H1 (cell line): ENCODE results near the gene FOXD2. TPM values are rescaled to one million over a fixed set of nuclear protein-coding genes. Genes with fewer than 3 reads are reported as not detected.
"Not testable (repeated sequence)": the region's sequence is repeated elsewhere in the genome, so short reads cannot be mapped to it uniquely, and the experiment has no call there.

Source experiments
- CTCF ChIA-PET: fragments of 300-600 bp; sonication (Branson Sonifier 250); formaldehyde crosslinking; loops from one replicate; lab custom pipeline; 2021; ENCODE audit not compliant: partially characterized antibody; lab: Charles Lee
- POLR2A ChIA-PET: fragments of 300-600 bp; sonication (Branson Sonifier 250); formaldehyde crosslinking; loops from one replicate; lab custom pipeline; 2021; ENCODE audit warnings: inconsistent platforms; ENCODE audit not compliant: partially characterized antibody; lab: Charles Lee
- DNase-seq, 2 experiments: peaks; one replicate each; pipeline versions ENCODE4 v3.0.0 to v3.0.0-alpha.2; 2010 to 2022; ENCODE audit warnings: low spot score in 2 of 2, low read depth in 1 of 2, mixed read lengths in 1 of 2
- FAIRE-seq: peaks from 2 replicates; lab custom pipeline; 2011; peaks lifted over from hg19 to GRCh38; lab: Jason Lieb, UNC
- H2AFZ ChIP-seq: 2 replicates; pipeline ENCODE4 v1.8.1; 2012; ENCODE audit warnings: low read length, inconsistent platforms
- H2AK5ac ChIP-seq: 2 replicates; pipeline ENCODE4 v1.6.1; 2013; ENCODE audit warnings: low read depth, low read length
- H2BK120ac ChIP-seq: replicated peaks from 2 replicates; pipeline ENCODE3; 2013; ENCODE audit warnings: low read depth, low read length, inconsistent platforms
- H2BK12ac ChIP-seq: 2 replicates; pipeline ENCODE4 v1.6.1; 2013; ENCODE audit warnings: low read depth, low read length
- H2BK15ac ChIP-seq: 2 replicates; pipeline ENCODE4 v1.6.1; 2013; ENCODE audit warnings: low read length
- H2BK20ac ChIP-seq: 2 replicates; pipeline ENCODE4 v1.6.1; 2013; ENCODE audit warnings: low read length
- H2BK5ac ChIP-seq: 2 replicates; pipeline ENCODE4 v1.6.1; 2013; ENCODE audit warnings: low read depth, low read length
- H3K14ac ChIP-seq: 2 replicates; pipeline ENCODE4 v1.6.1; 2013; ENCODE audit warnings: inconsistent platforms; ENCODE audit not compliant: insufficient read length
- H3K18ac ChIP-seq: 2 replicates; pipeline ENCODE4 v1.6.1; 2013; ENCODE audit warnings: low read length; ENCODE audit errors: extremely low read depth
- H3K23ac ChIP-seq: 2 replicates; pipeline ENCODE4 v1.6.1; 2013; ENCODE audit warnings: inconsistent platforms; ENCODE audit not compliant: insufficient read length
- H3K23me2 ChIP-seq: 2 replicates; pipeline ENCODE4 v1.6.1; 2013; ENCODE audit warnings: low read depth, low read length
- H3K27ac ChIP-seq: 2 replicates; pipeline ENCODE4 v1.6.1; 2011; ENCODE audit warnings: low read depth, low read length, inconsistent platforms
- H3K27me3 ChIP-seq, 4 experiments: replicated peaks in 1 of 4; 1 replicate in 1 of 4; 2 replicates in 3 of 4; pipeline versions ENCODE4 v1.6.1 to v1.8.1; 2011 to 2013; ENCODE audit warnings: low read length in 3 of 4, mild to moderate bottlenecking in 3 of 4, inconsistent platforms in 2 of 4, mixed read lengths in 2 of 4, moderate library complexity in 1 of 4; ENCODE audit not compliant: control insufficient read depth in 3 of 4, insufficient read depth in 3 of 4; ENCODE audit errors: extremely low read depth in 1 of 4
- H3K36me3 ChIP-seq, 4 experiments: 2 replicates each; pipeline versions ENCODE4 v1.6.1 to v1.8.1; 2011 to 2013; ENCODE audit warnings: mild to moderate bottlenecking in 4 of 4, low read length in 3 of 4, moderate library complexity in 2 of 4, control low read depth in 1 of 4, inconsistent platforms in 1 of 4; ENCODE audit not compliant: insufficient read depth in 4 of 4, control insufficient read depth in 2 of 4
- H3K4ac ChIP-seq: replicated peaks from 2 replicates; pipeline ENCODE3; 2013; ENCODE audit warnings: low read length, low read depth, mixed read lengths, inconsistent platforms; ENCODE audit not compliant: insufficient read length
- H3K4me1 ChIP-seq, 4 experiments: replicated peaks in 1 of 4; 1 replicate in 1 of 4; 2 replicates in 3 of 4; pipeline versions ENCODE4 v1.6.1 to v1.8.1; 2011 to 2013; ENCODE audit warnings: low read length in 3 of 4, inconsistent platforms in 2 of 4, mixed read lengths in 1 of 4; ENCODE audit not compliant: insufficient read depth in 4 of 4, control insufficient read depth in 3 of 4
- H3K4me2 ChIP-seq, 2 experiments: 2 replicates each; pipeline versions ENCODE4 v1.6.1 to v1.8.1; 2011 to 2013; ENCODE audit warnings: low read depth in 2 of 2, low read length in 2 of 2, control low read depth in 1 of 2, inconsistent platforms in 1 of 2, mild to moderate bottlenecking in 1 of 2; ENCODE audit not compliant: insufficient read depth in 1 of 2
- H3K4me3 ChIP-seq, 4 experiments: fragments of 200-600, 300-600 bp in 1 of 4; sonication (generic), shearing (Covaris generic), sonication (Bioruptor Twin) in 1 of 4; 2 replicates each; pipeline versions ENCODE4 v1.5.1 to v1.8.1; 2011 to 2016; ENCODE audit warnings: low read length in 4 of 4, low read depth in 3 of 4, control low read depth in 2 of 4, inconsistent platforms in 2 of 4, mild to moderate bottlenecking in 2 of 4, mixed read lengths in 1 of 4, moderate library complexity in 1 of 4; ENCODE audit not compliant: insufficient read depth in 2 of 4; ENCODE audit errors: extremely low read depth in 1 of 4
- H3K56ac ChIP-seq: replicated peaks from 2 replicates; pipeline ENCODE3; 2013; ENCODE audit warnings: low read depth, mild to moderate bottlenecking, mixed read lengths, low read length, inconsistent platforms; ENCODE audit not compliant: insufficient read length
- H3K79me1 ChIP-seq: 2 replicates; pipeline ENCODE4 v1.6.1; 2013; ENCODE audit warnings: low read depth, low read length, control low read depth
- H3K79me2 ChIP-seq, 2 experiments: 2 replicates each; pipeline versions ENCODE4 v1.6.1 to v1.8.1; 2012 to 2013; ENCODE audit warnings: low read length in 2 of 2, mild to moderate bottlenecking in 2 of 2, inconsistent platforms in 1 of 2; ENCODE audit not compliant: insufficient read depth in 2 of 2, control insufficient read depth in 1 of 2
- H3K9ac ChIP-seq, 4 experiments: replicated peaks in 1 of 4; 1 replicate in 1 of 4; 2 replicates in 3 of 4; pipeline versions ENCODE4 v1.6.1 to v1.8.1; 2011 to 2013; ENCODE audit warnings: low read depth in 3 of 4, low read length in 3 of 4, control low read depth in 2 of 4, mild to moderate bottlenecking in 2 of 4, moderate library complexity in 2 of 4, inconsistent platforms in 1 of 4; ENCODE audit errors: extremely low read depth in 1 of 4
- H3K9me3 ChIP-seq, 2 experiments: 2 replicates each; pipeline versions ENCODE4 v1.6.1 to v1.8.1; 2012 to 2013; ENCODE audit warnings: mild to moderate bottlenecking in 2 of 2, moderate library complexity in 2 of 2, control low read depth in 1 of 2, inconsistent platforms in 1 of 2, low read depth in 1 of 2, low read length in 1 of 2, mixed read lengths in 1 of 2; ENCODE audit not compliant: insufficient read depth in 2 of 2
- H4K20me1 ChIP-seq, 2 experiments: replicated peaks in 1 of 2; 2 replicates each; pipeline versions ENCODE3 to v1.8.1; 2011 to 2013; ENCODE audit warnings: inconsistent platforms in 2 of 2, low read length in 2 of 2, mild to moderate bottlenecking in 1 of 2; ENCODE audit not compliant: insufficient read depth in 2 of 2, control insufficient read depth in 1 of 2
- H4K5ac ChIP-seq: 2 replicates; pipeline ENCODE4 v1.6.1; 2013; ENCODE audit warnings: low read length, low read depth, mixed read lengths, inconsistent platforms; ENCODE audit not compliant: insufficient read length
- H4K8ac ChIP-seq: 2 replicates; pipeline ENCODE4 v1.8.0; 2013; ENCODE audit warnings: mild to moderate bottlenecking, moderate library complexity, low read length, inconsistent platforms; ENCODE audit not compliant: insufficient read depth; ENCODE audit errors: extremely low read depth
- H4K91ac ChIP-seq: replicated peaks from 2 replicates; pipeline ENCODE3; 2013; ENCODE audit warnings: low read length, mixed read lengths, inconsistent platforms; ENCODE audit not compliant: insufficient read length
- WGBS, 2 experiments: shearing (Covaris generic) in 1 of 2; methylation state at CpG; one replicate each; pipeline versions ENCODE4 v1.1.6 to v1.1.7; 2013 to 2015; ENCODE audit warnings: low lambda C conversion rate in 2 of 2, mixed read lengths in 2 of 2, inconsistent platforms in 1 of 2, low coverage in 1 of 2, missing lambda C conversion rate in 1 of 2; ENCODE audit not compliant: insufficient replicate concordance in 2 of 2, insufficient coverage in 1 of 2, insufficient read length in 1 of 2; ENCODE audit errors: extremely low coverage in 1 of 2, missing lambda C conversion rate in 1 of 2; 5-methylcytosine and 5-hydroxymethylcytosine counted together
- polyA plus RNA-seq, 7 experiments: library from polyadenylated mRNA; depleted of rRNA in 3 of 7; stranded (reverse) in 5 of 7; unstranded in 2 of 7; fragments of >200 nt in 5 of 7; fragments of 200-250 nt in 2 of 7; gene quantifications; 1 replicate in 5 of 7; 2 replicates in 1 of 7; 4 replicates in 1 of 7; pipeline versions ENCODE4 v1.2.1 to v1.2.3, GENCODE V29; 2011 to 2013; ENCODE audit warnings: missing spikeins in 2 of 7, mixed read lengths in 2 of 7
- total RNA-seq: library from RNA; stranded (reverse); fragmentation: NEBNext Ultra II Directional; extraction: Animal tissue kit (Norgen Biotek cat#: 25700); gene quantifications from 2 replicates; pipeline ENCODE4 v1.2.1, GENCODE V29; 2021

The FOXD2 gene
- total and polyA plus RNA-seq, 2 of the 8 experiments (the other 6 are each of a cell fraction or from before 2014, with no cell fraction given), result not detected

DNA sequence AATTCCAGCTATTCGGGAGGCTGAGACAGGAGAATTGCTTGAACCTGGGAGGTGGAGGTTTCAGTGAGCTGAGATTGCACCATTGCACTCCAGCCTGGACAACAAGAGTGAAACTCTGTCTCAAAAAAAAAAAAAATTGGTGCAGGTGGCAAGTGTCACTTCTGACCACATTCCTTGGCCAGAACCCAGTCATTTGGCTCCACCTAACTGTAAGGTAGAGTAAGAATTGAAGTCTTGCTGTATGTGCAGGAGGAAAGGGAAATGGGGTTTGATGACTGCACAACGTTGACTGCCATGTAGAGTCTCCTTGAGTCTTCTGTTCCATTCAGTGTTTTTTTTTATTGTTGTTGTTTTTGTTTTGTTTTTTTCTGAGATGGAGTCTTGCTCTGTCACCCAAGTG is 16.1 kb downstream of the FOXD2 start:
- H2AK5ac ChIP-seq, H3K23ac ChIP-seq, H4K8ac ChIP-seq, H3K79me1 ChIP-seq, H2BK5ac ChIP-seq, H3K23me2 ChIP-seq, H2BK12ac ChIP-seq, H3K36me3 ChIP-seq, FAIRE-seq, H3K14ac ChIP-seq, DNase-seq, H3K56ac ChIP-seq, H3K9ac ChIP-seq, H2AFZ ChIP-seq, H4K5ac ChIP-seq, H3K79me2 ChIP-seq, H3K18ac ChIP-seq, H4K91ac ChIP-seq, H3K9me3 ChIP-seq, H3K27ac ChIP-seq, H3K4me2 ChIP-seq, H2BK120ac ChIP-seq, H2BK15ac ChIP-seq, H2BK20ac ChIP-seq, H3K4ac ChIP-seq, H4K20me1 ChIP-seq, H3K4me3 ChIP-seq, POLR2A ChIA-PET: not testable (repeated sequence)
- WGBS, 2 experiments, result 94% methylated on average over 2 of the region's 2 CpGs; no CpG with 5 or more reads in 1 of the 2 experiments
- peaks cover 29 to 36% (median 34%) of the 10 kb centered on the region in 4 experiments for H3K27me3 ChIP-seq
- peaks cover 0 to 19% (median 9%) of the 10 kb centered on the region in 4 experiments; a peak in 6 of 7 replicates for H3K4me1 ChIP-seq
- CTCF ChIA-PET, result interaction anchor here (0.8 to 3.3 kb wide), 11 partner anchors 9 to 248 kb away, joined by 3 to 14 read pairs (median 3); partner anchors contain the start of gene FOXD2
